IMR-90 (cell line): ENCODE data around the gene GSG1L. TPM values are rescaled to one million over a fixed set of nuclear protein-coding genes. Genes with fewer than 3 reads are reported as not detected.

ENCODE experiments used
- ATAC-seq: fragments of 200-7000 bp; cut with Tn5 transposase; 2 replicates; pipeline ENCODE4 v1.9.1; 2020; ENCODE audit warnings: low read depth, mild to moderate bottlenecking, moderate library complexity
- BruUV-seq: library from RNA; stranded (reverse); fragments of 400-500 nt; replicated peaks from 2 replicates; lab custom pipeline; 2021; lab: Mats Ljungman, UMichigan
- CTCF ChIA-PET: fragments of 300-600 bp; formaldehyde crosslinking; extraction: SDS; loops from one replicate; lab custom pipeline; 2021; ENCODE audit warnings: antibody characterized with exemption; lab: Yijun Ruan, JAX
- POLR2A ChIA-PET: fragments of 300-600 bp; sonication (Branson Sonifier 250); formaldehyde crosslinking; loops from one replicate; lab custom pipeline; 2022; ENCODE audit warnings: antibody characterized with exemption; ENCODE audit not compliant: unreplicated experiment; lab: Charles Lee
- DNase-seq: peaks from one replicate; pipeline ENCODE4 v3.0.0; 2013
- H2AFZ ChIP-seq: replicated peaks from 2 replicates; pipeline ENCODE3; 2013; ENCODE audit warnings: low read length, mild to moderate bottlenecking; ENCODE audit not compliant: poor library complexity
- H2AK5ac ChIP-seq: 2 replicates; pipeline ENCODE4 v1.6.1; 2013; ENCODE audit warnings: low read depth, low read length, inconsistent platforms
- H2AK9ac ChIP-seq: replicated peaks from 2 replicates; pipeline ENCODE3; 2013; ENCODE audit warnings: mild to moderate bottlenecking, low read depth, low read length, moderate library complexity; ENCODE audit not compliant: poor library complexity
- H2BK120ac ChIP-seq: 2 replicates; pipeline ENCODE4 v1.6.1; 2013; ENCODE audit warnings: low read depth, low read length, inconsistent platforms
- H2BK15ac ChIP-seq: 3 replicates; pipeline ENCODE4 v1.6.1; 2013; ENCODE audit warnings: low read depth, low read length, inconsistent platforms
- H2BK20ac ChIP-seq: 2 replicates; pipeline ENCODE4 v1.6.1; 2013; ENCODE audit warnings: low read depth, mild to moderate bottlenecking, inconsistent platforms, low read length, moderate library complexity
- H2BK5ac ChIP-seq: 2 replicates; pipeline ENCODE4 v1.6.1; 2013; ENCODE audit warnings: mild to moderate bottlenecking, low read depth, low read length, inconsistent platforms; ENCODE audit not compliant: poor library complexity, severe bottlenecking
- H3K14ac ChIP-seq: replicated peaks from 2 replicates; pipeline ENCODE4 v1.6.1; 2013; ENCODE audit warnings: low read depth, low read length, inconsistent platforms
- H3K18ac ChIP-seq: 2 replicates; pipeline ENCODE4 v1.6.1; 2013; ENCODE audit warnings: low read depth, low read length, control low read depth
- H3K23ac ChIP-seq: 2 replicates; pipeline ENCODE4 v1.6.1; 2013; ENCODE audit warnings: low read depth, low read length, inconsistent platforms
- H3K27ac ChIP-seq: 2 replicates; pipeline ENCODE4 v1.5.1; 2013; ENCODE audit warnings: mild to moderate bottlenecking, control low read depth, low read length; ENCODE audit not compliant: insufficient read depth
- H3K27me3 ChIP-seq: 2 replicates; pipeline ENCODE4 v1.6.1; 2013; ENCODE audit warnings: low read length; ENCODE audit not compliant: control insufficient read depth, insufficient read depth
- H3K36me3 ChIP-seq: 2 replicates; pipeline ENCODE4 v1.6.1; 2013; ENCODE audit warnings: low read length, mixed read lengths; ENCODE audit not compliant: control insufficient read depth, insufficient read depth
- H3K4ac ChIP-seq: 2 replicates; pipeline ENCODE4 v1.6.1; 2013; ENCODE audit warnings: low read depth, low read length, inconsistent platforms
- H3K4me1 ChIP-seq: 2 replicates; pipeline ENCODE4 v1.6.1; 2013; ENCODE audit warnings: low read length, mixed read lengths; ENCODE audit not compliant: control insufficient read depth, insufficient read depth
- H3K4me2 ChIP-seq: 2 replicates; pipeline ENCODE4 v1.6.1; 2013; ENCODE audit warnings: low read depth, mild to moderate bottlenecking, control low read depth, low read length, moderate library complexity
- H3K4me3 ChIP-seq: 2 replicates; pipeline ENCODE4 v1.5.1; 2013; ENCODE audit warnings: low read depth, mild to moderate bottlenecking, control low read depth, low read length, moderate library complexity; ENCODE audit not compliant: insufficient read depth
- H3K56ac ChIP-seq: 2 replicates; pipeline ENCODE4 v1.6.1; 2013; ENCODE audit warnings: low read length, inconsistent platforms; ENCODE audit not compliant: insufficient read depth; ENCODE audit errors: extremely low read depth
- H3K79me1 ChIP-seq, 2 experiments: 2 replicates each; pipeline ENCODE4 v1.6.1; 2013; ENCODE audit warnings: low read length in 2 of 2, inconsistent platforms in 1 of 2, low read depth in 1 of 2
- H3K9ac ChIP-seq: 2 replicates; pipeline ENCODE4 v1.6.1; 2013; ENCODE audit warnings: low read depth, low read length, control low read depth
- H3K9me1 ChIP-seq: 2 replicates; pipeline ENCODE4 v1.6.1; 2013; ENCODE audit warnings: low read length, inconsistent platforms; ENCODE audit not compliant: insufficient read depth
- H3K9me3 ChIP-seq: 2 replicates; pipeline ENCODE4 v1.6.1; 2013; ENCODE audit warnings: low read length; ENCODE audit not compliant: control insufficient read depth, insufficient read depth
- H4K20me1 ChIP-seq: 2 replicates; pipeline ENCODE4 v1.6.1; 2013; ENCODE audit warnings: low read length, inconsistent platforms; ENCODE audit not compliant: insufficient read depth
- H4K5ac ChIP-seq: 2 replicates; pipeline ENCODE4 v1.6.1; 2013; ENCODE audit warnings: mild to moderate bottlenecking, low read depth, low read length, control low read depth
- H4K8ac ChIP-seq, 2 experiments: 2 replicates each; pipeline ENCODE4 v1.6.1; 2013; ENCODE audit warnings: low read depth in 2 of 2, low read length in 2 of 2, control low read depth in 1 of 2, inconsistent platforms in 1 of 2
- H4K91ac ChIP-seq: 2 replicates; pipeline ENCODE4 v1.6.1; 2013; ENCODE audit warnings: low read depth, low read length, inconsistent platforms; ENCODE audit not compliant: insufficient read depth
- CHD1 ChIP-seq: IDR thresholded peaks from 2 replicates; pipeline ENCODE4 v1.6.1; 2012; ENCODE audit warnings: low read depth, low read length, improper control_type of control experiment
- FOS ChIP-seq: fragments of 150-350 bp; IDR thresholded peaks from 2 replicates; pipeline ENCODE4 v1.6.1; 2016; ENCODE audit warnings: low read depth, low read length
- MAFK ChIP-seq: IDR thresholded peaks from 2 replicates; pipeline ENCODE4 v1.6.1; 2012; ENCODE audit warnings: low read depth, low read length, improper control_type of control experiment
- MAZ ChIP-seq: IDR thresholded peaks from 2 replicates; pipeline ENCODE4 v1.6.1; 2012; ENCODE audit warnings: low read depth, mild to moderate bottlenecking, low read length, improper control_type of control experiment, moderate library complexity, borderline replicate concordance
- MXI1 ChIP-seq: IDR thresholded peaks from 2 replicates; pipeline ENCODE4 v1.6.1; 2012; ENCODE audit warnings: low read depth, mild to moderate bottlenecking, low read length, moderate library complexity, borderline replicate concordance
- NFE2L2 ChIP-seq: fragments of 150-350 bp; IDR thresholded peaks from 2 replicates; pipeline ENCODE4 v1.6.1; 2016; ENCODE audit warnings: low read depth, mild to moderate bottlenecking, low read length
- POLR2A ChIP-seq: IDR thresholded peaks from 2 replicates; pipeline ENCODE4 v1.6.1; 2012; ENCODE audit warnings: mild to moderate bottlenecking, low read depth, low read length
- RAD21 ChIP-seq: IDR thresholded peaks from 2 replicates; pipeline ENCODE4 v1.6.1; 2012; ENCODE audit warnings: low read length, improper control_type of control experiment
- RCOR1 ChIP-seq: IDR thresholded peaks from 2 replicates; pipeline ENCODE4 v1.6.1; 2012; ENCODE audit warnings: mild to moderate bottlenecking, low read length, improper control_type of control experiment; ENCODE audit not compliant: insufficient replicate concordance
- RFX5 ChIP-seq: IDR thresholded peaks from 2 replicates; pipeline ENCODE4 v1.8.0; 2012; ENCODE audit warnings: low read depth, mild to moderate bottlenecking, low read length, moderate library complexity
- SMC3 ChIP-seq: fragments of 150-350 bp; IDR thresholded peaks from 2 replicates; pipeline ENCODE4 v1.6.1; 2016; ENCODE audit warnings: low read depth, mild to moderate bottlenecking, antibody characterized with exemption, low read length, moderate library complexity
- WGBS, 2 experiments: methylation state at CpG; one replicate each; pipeline versions ENCODE4 v1.1.5 to v1.1.7; 2013; ENCODE audit warnings: missing lambda C conversion rate in 2 of 2; ENCODE audit not compliant: insufficient read length in 1 of 2; ENCODE audit errors: extremely low coverage in 2 of 2; 5-methylcytosine and 5-hydroxymethylcytosine counted together
- dilution Hi-C: fragments of 300-500 bp; cut with HindIII; formaldehyde crosslinking; loops from one replicate; pipeline ENCODE4 v1.14.3; 2018; ENCODE audit warnings: low sequenced_read_pairs; ENCODE audit not compliant: unreplicated experiment
- in situ Hi-C: fragments of 300-500 bp; cut with MboI; formaldehyde crosslinking; loops from 3 replicates; pipeline ENCODE4 v1.14.3; 2019; ENCODE audit warnings: low sequenced_read_pairs, inconsistent platforms, mixed read lengths
- intact Hi-C: fragments of 100-400 bp; cut with micrococcal nuclease; formaldehyde crosslinking; loops from 2 replicates; pipeline ENCODE4 v1.10.0; 2022
- polyA plus RNA-seq, 3 experiments: library from polyadenylated mRNA; depleted of rRNA; stranded (reverse); fragments of >200 nt; gene quantifications; 2 replicates each; pipeline ENCODE4 v1.2.3, GENCODE V29; 2012; ENCODE audit warnings: low replicate concordance in 1 of 3
- total RNA-seq: library from RNA; depleted of rRNA; stranded (reverse); fragments of >200 nt; gene quantifications from 2 replicates; pipeline ENCODE4 v1.2.3, GENCODE V29; 2012
- TF ChIP-seq, protein P1 (sequence below): fragments of 150-350 bp; IDR thresholded peaks from 2 replicates; pipeline ENCODE4 v1.6.1; 2016; ENCODE audit warnings: low read depth, mild to moderate bottlenecking, low read length, moderate library complexity, borderline replicate concordance
- TF ChIP-seq, protein P2 (sequence below): fragments of 150-350 bp; IDR thresholded peaks from 2 replicates; pipeline ENCODE4 v1.6.1; 2017; ENCODE audit warnings: mild to moderate bottlenecking, antibody characterized with exemption, low read length, low read depth
- TF ChIP-seq, protein P3 (sequence below): conservative IDR thresholded peaks from 2 replicates; pipeline ENCODE4 v1.5.1; 2012; ENCODE audit warnings: mild to moderate bottlenecking, low read depth, low read length, improper control_type of control experiment

Gene GSG1L
- total and polyA plus RNA-seq, 2 of the 4 experiments (the other 2 are of a cell fraction): not detected

DNA sequence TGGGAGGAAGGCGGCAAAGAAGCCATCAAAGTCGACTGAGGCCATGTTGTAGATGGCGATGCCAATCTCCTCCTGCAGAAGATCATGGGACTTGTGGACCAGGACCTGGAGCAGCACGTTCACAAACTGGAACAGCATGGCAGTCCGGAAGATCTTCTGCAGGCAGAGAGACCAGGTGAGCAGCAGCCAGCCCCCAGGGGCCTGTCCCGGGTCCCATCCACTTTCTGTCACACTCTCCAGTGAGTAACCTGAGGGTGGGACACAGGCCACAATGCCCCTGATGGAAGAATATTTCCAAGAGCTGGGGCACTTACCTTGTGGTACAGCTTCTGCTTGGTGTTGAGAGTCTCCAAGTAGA, 38.0 kb upstream of the GSG1L start:
- Histone ChIP-seq H3K18ac (no peak overlapping the region), H3K4ac (no peak overlapping the region), H3K27me3 (no peaks in the 10 kb centered on the region), H2BK120ac (no peak overlapping the region), H3K56ac (no peak overlapping the region), H4K8ac (no peak overlapping the region), H2BK5ac (no peak overlapping the region), H3K14ac (no peak overlapping the region), H2BK15ac (no peak overlapping the region), H3K23ac (no peak overlapping the region), H3K4me2 (no peak overlapping the region), H3K4me3 (no peak overlapping the region), H3K79me1 (peaks cover 10 to 44% of the 10 kb centered on the region in 2 experiments; a peak in 3 of 4 replicates), H3K9me1 (no peaks in the 10 kb centered on the region; the same call in 1 of the 2 replicates), H2AK9ac (no peak overlapping the region), H4K20me1 (peaks cover 22% of the 10 kb centered on the region), H2AK5ac (no peak overlapping the region), H3K27ac (no peak overlapping the region), H3K4me1 (no peaks in the 10 kb centered on the region), H3K9ac (no peak overlapping the region), H4K91ac (no peak overlapping the region), H3K36me3 (peaks cover 81% of the 10 kb centered on the region), H4K5ac (no peak overlapping the region), H2BK20ac (no peak overlapping the region), H3K9me3 (no peaks in the 10 kb centered on the region), H2AFZ (no peak overlapping the region)
- ATAC-seq (no peak), DNase-seq (no peak)
- dilution Hi-C loops (no loop called here), in situ Hi-C loops (loop anchor here (10.0 kb wide), 1 partner anchor 63 kb away; no protein-coding TSS in a partner anchor), intact Hi-C loops (no loop called here)
- ChIA-PET CTCF (no interaction called here), POLR2A (no interaction called here)
- WGBS, 2 experiments: 100% methylated on average over 1 of the region's 6 CpGs; no CpG with 5 or more reads in 1 of the 2 experiments
- BruUV-seq: no TSS peak
- TF ChIP-seq SMC3 (no peak), MXI1 (no peak), MAZ (no peak), POLR2A (no peak), NFE2L2 (no peak), FOS (no peak), RCOR1 (no peak), CHD1 (no peak), RAD21 (no peak), MAFK (no peak), RFX5 (no peak)
- TF ChIP-seq, protein P1, sequence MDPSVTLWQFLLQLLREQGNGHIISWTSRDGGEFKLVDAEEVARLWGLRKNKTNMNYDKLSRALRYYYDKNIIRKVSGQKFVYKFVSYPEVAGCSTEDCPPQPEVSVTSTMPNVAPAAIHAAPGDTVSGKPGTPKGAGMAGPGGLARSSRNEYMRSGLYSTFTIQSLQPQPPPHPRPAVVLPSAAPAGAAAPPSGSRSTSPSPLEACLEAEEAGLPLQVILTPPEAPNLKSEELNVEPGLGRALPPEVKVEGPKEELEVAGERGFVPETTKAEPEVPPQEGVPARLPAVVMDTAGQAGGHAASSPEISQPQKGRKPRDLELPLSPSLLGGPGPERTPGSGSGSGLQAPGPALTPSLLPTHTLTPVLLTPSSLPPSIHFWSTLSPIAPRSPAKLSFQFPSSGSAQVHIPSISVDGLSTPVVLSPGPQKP: no peak
- TF ChIP-seq, protein P2, sequence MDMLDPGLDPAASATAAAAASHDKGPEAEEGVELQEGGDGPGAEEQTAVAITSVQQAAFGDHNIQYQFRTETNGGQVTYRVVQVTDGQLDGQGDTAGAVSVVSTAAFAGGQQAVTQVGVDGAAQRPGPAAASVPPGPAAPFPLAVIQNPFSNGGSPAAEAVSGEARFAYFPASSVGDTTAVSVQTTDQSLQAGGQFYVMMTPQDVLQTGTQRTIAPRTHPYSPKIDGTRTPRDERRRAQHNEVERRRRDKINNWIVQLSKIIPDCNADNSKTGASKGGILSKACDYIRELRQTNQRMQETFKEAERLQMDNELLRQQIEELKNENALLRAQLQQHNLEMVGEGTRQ: no peak
- TF ChIP-seq, protein P3, sequence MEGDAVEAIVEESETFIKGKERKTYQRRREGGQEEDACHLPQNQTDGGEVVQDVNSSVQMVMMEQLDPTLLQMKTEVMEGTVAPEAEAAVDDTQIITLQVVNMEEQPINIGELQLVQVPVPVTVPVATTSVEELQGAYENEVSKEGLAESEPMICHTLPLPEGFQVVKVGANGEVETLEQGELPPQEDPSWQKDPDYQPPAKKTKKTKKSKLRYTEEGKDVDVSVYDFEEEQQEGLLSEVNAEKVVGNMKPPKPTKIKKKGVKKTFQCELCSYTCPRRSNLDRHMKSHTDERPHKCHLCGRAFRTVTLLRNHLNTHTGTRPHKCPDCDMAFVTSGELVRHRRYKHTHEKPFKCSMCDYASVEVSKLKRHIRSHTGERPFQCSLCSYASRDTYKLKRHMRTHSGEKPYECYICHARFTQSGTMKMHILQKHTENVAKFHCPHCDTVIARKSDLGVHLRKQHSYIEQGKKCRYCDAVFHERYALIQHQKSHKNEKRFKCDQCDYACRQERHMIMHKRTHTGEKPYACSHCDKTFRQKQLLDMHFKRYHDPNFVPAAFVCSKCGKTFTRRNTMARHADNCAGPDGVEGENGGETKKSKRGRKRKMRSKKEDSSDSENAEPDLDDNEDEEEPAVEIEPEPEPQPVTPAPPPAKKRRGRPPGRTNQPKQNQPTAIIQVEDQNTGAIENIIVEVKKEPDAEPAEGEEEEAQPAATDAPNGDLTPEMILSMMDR: no peak
